ENCODE measurements around the gene RARA.

The RARA gene

DNA sequence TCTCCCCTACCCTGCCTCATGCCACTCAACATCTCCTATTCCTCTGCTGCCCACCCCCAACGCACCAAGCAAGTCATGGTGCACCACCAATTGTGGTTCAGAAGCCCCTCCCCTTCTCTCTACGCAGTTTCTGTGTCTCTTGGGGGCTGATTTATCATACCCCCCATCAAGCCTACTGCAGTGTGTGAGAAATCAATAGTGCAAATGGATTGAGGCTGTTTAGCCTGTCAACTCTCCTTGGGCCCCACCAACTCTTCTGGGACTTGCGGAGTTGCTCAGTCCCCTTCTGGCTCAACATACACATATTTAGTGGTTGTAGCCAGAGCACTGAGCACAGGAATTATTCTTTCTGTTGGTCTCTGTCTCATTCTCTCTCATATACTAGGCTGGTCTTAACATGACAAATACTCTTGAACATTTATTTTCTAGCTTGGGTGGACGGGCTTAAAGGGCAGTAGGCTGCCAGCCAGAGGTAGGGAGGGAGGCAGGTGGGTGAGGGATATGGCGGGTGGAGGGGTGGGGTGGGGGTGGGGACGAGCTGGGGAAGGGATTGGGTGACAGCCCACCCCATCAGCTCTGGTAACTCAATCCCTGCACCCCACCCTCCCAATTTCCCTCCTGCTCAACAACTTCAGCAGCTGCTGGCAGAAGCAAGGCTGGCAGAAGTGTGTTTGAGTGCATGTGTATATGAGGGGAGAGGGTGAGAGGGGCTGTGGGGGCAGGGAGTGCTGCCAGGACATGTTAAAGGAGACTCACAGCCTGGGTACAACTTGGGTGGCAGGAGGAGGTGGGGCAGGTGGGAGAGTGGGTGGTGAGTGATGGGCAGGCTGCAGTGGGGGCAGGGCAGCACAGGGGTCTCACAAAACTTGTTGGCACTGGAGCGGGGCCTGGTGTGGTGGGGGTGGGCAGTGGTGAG lies 4.9 kb downstream of the RARA start:
- in situ Hi-C loops (cut with MboI; ENCODE audit: low sequenced_read_pairs) = no loop called here

DNA sequence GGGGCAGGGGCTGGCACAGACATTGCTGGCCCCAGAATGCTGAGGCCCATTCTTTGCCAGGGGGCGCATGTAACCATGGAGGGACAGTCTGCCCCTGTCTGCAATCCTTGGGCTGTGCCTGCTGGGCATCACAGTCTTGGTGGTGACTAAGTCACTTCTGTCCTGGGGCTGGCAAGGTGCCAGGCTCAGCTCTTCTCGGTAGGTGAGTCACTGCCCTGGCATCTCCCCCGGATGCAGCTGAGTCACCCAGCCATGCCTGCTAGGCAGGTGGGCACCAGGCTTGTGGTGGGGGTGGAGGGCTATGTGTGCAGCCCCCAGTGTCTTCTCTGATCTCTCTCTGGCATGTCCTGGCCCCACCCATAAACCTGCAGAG lies 5.6 kb downstream of the RARA start:
- in situ Hi-C loops (cut with MboI; ENCODE audit: low sequenced_read_pairs) = no loop called here

DNA sequence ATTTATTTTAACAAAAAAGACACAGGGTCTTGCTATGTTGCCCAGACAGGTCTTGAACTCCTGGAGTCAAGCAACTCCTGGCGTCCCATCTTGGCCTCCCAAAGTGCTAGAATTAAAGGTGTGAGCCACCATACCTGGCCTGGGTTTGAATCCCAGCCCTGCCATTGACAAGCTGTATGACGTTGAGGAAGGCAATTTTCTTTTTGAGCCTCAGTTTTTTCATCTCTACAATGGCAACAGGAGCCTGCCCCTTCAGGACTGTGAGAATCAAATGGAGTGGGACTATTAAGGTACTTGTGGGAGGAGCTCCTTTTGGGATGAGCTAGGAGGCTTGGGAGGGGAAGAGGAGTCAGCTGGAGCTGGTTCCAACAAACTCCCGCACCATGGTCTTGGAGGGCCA lies 6.2 kb downstream of the RARA start:
- in situ Hi-C loops (cut with MboI; ENCODE audit: low sequenced_read_pairs) = no loop called here

DNA sequence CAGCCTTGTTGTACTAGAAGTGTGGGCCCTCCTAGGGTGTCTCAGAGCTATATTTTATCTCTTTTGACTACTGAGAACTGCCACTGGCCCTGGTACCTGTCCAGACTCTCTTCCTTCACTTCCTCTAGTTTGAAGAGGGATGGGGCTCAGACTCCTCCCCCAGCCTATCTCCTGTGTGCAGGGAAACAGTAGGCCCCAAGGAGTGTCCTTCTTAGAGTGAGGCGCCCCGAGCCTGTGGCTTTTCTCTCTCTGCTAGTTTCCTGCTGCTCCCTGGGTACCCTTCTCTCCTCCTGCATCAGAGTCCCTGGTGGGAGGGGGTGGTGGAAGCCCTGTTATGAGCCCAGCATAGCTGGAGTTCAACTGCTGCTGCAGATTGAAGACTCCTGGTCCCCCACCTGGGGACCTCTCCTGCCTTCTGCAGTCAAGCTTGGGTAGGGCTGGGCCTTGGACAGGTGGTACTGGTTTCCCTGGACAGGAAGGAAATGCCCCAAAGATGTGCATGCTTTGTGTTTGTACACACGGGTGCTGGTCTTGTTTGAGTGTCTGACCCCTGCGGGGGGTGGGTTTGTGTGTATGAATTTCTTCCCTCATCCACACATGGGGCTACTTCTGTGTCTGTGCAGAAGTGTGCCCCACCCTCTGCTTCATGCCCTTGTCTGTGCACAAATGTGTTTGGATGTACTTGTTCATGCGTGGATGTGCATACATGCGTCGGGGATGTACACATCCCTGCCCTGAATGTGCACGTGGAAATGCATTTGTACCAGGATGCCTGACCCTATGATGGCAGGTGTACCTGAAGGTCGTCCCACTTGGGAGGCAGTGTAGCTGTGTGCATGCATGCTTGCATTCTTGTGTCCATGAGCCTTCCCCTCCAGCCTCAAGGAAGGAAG lies 6.9 kb downstream of the RARA start:
- in situ Hi-C loops (cut with MboI; ENCODE audit: low sequenced_read_pairs) = no loop called here

DNA sequence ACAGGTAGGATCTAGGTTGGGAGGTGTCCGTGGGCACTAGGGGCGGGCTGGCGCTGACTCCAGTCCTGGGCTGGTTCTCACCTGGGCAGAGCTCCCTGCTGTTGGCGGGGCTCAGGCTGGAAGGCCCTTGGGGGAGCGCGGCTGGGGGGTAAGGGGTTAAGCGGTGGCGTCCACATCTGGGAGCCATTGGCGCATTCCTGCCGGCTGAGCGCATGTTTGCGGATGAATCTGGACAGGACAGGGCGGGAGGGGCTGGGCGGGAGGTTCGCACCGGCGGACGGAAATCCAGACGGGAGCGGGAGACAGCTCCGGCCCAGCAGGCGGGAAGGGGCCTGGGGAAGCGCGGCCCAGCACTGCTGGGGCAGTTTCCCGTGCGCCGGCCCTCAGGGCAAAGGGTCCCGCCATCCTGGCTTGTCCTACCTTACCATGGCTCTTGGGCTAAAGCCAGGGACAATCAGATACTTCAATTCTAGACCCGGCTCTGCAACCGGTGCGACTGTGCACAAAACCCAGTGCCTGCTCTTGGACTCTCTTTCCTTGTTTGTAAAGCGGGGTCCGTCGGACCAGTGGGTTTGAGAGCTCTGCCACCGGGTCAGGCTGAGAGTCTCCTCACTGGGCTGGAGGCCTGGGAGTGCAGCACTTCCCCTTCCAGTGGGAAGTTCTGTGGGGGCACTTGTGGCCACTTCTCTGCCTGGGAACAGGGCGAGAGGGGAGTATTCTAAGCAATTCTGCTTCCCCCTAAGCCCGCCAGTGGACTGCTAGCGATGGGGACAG lies 7.8 kb downstream of the RARA start:
- in situ Hi-C loops (cut with MboI; ENCODE audit: low sequenced_read_pairs) = no loop called here

DNA sequence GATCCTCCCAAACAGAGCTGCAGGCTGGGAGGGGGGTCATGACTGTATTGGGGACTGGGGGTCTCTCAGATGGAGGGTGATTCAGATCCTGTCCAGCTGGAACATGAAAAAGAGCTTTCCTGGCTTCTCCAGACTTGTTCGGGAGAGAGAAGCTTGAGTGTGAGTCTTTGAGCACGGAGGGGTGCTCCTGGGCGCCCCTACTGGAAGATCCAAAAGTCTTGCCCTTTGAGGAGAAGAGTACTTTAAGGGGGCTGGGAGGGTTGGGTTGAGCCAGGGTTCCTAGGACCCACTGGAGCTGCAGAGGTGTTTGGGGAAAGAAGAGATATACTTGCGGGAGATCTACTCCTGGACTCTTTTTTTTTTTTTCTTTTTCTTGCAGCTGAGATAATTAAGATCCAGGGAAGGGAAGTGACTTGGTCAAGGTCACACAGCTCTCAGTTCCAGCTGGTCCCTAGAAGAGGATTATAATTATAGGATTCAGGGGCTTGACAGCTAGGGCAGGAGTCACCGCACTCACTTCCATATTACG lies 8.4 kb downstream of the RARA start:
- in situ Hi-C loops (cut with MboI; ENCODE audit: low sequenced_read_pairs) = no loop called here

DNA sequence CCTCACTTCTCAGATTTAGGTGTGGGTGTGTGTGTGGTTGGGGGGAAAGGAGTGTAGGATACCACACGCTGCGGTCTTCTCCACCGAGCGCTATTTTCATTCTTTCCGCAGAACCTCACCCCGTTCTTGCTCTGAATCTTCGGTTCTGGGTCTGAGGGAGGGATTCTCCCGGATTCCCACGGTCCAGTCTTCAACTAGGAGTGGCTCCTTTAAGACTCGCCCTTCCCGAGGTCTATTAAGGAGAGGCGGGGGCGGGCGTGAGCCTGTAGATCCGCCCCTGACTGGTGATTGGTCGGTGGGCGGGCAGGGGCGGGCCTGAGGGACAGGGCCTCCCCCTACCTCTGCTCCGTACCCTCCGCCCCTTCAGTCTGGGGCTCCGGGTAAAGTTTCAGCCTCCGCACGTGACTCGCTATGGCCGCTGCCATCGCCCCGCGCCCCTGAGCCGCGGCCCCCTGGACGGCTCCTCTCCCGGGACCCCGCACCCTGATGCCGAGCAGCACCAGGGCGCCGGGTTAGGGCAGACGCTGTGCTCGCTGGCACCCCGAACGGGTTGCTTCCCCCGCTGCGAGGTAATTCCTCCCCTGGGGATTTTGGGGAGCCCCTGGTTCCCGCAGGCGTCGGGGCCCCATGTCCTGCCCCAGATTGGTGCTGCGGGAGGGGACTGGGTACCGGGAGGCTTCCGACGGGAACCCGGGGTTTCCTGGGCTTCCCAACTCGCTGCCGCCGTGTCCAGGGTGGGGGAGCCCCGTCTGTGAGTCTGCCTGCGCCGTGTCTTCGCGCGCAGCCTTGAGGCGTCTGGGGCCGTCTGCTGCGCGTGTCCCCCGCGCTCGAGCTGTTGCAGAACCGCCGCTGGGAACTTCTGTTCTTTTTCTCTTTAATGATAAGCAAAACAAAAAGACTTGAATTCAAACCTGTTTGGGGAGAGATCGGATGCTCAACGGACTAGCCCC lies 9.2 kb downstream of the RARA start:
- in situ Hi-C loops (cut with MboI; ENCODE audit: low sequenced_read_pairs) = no loop called here

GRCh38 chr17:40318830-40319391 lies 9.9 kb downstream of the RARA start:
- in situ Hi-C loops (cut with MboI; ENCODE audit: low sequenced_read_pairs) = no loop called here

- in situ Hi-C loops (cut with MboI; ENCODE audit: low sequenced_read_pairs) = no loop called here
These were observed 10.9 kb downstream of the RARA start for GRCh38 chr17:40319651-40320540.

DNA sequence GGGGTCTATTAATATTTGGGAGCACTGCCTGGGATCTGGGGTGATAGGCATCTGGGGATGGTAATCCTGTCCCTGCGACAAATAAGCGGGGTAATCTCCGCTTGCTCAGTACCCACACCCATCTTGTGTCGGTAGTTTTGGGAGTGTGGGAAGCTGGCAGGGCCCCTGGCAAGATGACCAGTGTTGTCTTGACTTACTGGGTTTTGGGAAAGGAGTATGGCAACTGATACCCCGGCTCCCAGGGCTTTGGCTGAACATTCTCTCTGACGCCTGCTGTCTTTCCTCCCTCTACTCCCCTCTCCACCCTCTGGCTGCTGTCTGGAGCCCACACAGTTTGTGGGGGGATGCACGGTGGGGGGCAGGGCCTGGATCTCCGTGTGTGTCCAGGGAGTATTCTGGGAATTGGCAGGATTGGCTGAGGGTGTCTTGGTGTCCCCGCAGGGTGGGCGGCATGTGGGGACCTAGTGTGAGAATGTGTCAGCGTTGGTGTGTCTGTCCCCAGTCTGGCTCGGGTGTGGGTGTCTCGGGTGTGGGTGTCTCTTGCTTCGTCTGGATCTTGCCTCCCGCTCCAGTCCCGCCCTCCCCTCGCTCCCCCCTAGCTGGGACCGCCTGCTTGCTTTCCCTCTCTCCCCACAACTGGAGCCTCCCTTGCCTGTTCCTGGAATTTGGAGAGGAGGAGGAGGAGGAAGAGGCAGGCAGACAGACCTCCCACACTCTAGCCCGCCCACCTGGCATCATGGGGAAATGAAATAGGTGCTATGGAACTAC lies 12.0 kb downstream of the RARA start:
- in situ Hi-C loops (cut with MboI; ENCODE audit: low sequenced_read_pairs) = no loop called here

DNA sequence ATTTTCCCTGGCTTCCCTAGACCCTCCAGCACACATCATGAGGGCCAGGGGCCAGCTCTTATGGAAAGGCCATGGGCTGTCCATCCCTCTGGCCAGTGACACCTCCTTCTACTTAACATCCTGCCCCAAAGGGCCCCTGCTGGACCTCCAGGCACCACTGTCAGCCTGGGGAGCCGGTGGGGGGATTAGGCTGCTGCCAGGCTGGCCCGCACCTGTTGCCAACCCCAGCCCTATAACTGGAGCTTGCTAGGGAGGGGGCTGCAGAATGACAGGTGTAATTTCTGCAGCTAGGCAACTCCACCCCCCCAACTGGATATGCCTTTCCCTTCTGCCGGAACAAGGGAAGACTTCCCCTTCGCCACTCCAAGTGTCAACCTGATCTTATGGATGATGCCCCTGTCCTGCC lies 12.5 kb downstream of the RARA start:
- in situ Hi-C loops (cut with MboI; ENCODE audit: low sequenced_read_pairs) = no loop called here

- in situ Hi-C loops (cut with MboI; ENCODE audit: low sequenced_read_pairs) = no loop called here
These were observed 13.0 kb downstream of the RARA start for GRCh38 chr17:40321961-40322357.

DNA sequence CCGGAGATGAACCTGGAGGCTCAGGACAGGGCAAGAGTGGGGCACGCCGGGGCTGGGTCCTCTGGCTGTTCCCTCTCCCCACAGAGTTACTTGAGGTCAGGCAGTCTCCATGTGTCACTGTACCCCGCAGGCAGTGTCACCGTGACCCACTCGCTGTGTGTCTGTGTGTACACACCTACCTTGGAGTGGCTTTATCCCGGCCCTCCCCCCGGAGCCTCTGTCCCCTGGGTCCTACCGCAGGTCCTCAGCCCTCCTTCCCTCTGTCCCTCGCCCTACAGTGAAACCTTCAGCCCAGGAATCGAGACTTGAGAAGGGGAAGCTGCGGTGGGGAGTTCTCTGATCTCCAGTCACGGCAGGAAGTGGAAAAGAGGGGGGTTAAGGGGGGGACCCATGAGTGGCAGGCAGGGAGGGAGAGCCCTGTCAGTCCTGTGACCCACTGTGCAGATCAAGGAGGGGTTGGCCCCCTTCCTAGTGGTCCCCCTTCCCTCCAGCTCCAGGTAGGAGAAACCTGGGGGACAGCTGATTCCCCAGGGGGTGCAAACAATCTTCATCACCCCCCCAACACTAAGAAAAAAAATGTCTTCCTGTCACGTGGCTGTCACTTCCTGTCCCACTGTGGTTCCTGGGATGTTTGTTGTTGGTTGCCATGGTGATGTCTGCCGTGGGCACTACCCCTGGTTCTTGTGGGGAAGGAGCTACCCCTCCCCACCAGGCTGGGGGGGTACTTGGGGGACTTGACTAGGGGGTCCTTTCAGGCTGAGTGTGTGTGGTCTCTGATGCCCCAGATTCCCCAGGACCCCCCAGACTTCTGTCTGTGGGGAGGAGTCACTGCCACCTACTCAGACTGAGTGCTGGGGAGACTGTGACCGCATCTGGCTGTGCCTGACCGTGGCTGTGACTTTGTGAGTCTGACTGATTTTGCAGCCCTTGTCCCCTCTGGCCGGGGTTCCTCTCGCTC lies 13.7 kb downstream of the RARA start:
- in situ Hi-C loops (cut with MboI; ENCODE audit: low sequenced_read_pairs) = no loop called here

- in situ Hi-C loops (cut with MboI; ENCODE audit: low sequenced_read_pairs) = no loop called here
These were observed 14.7 kb downstream of the RARA start for GRCh38 chr17:40323391-40324381.

All from HL-60/S4 treated with phorbol 12-myristate 13-acetate at 8.2 ng/mL for 4 days and 3 days (cell line).